Activated naive CD8-positive, alpha-beta T cell treated with anti-CD3 and anti-CD28 coated beads, Interleukin-2, amount 10 ng/mL, durations not matched to agents 7 days and 5 days (primary cell): ENCODE data around the gene KCNIP4. TPM values are rescaled to one million over a fixed set of nuclear protein-coding genes. Genes with fewer than 3 reads are reported as not detected.

Experiments used
- ATAC-seq: fragments of 150-1000 bp; cut with Tn5 transposase; one replicate; pipeline ENCODE4 v1.10.0; 2021; ENCODE audit warnings: low read depth, moderate library complexity
- POLR2A ChIA-PET: fragments of 350-600 bp; sonication (Branson Sonifier 250); formaldehyde crosslinking; loops from one replicate; lab custom pipeline; 2021; ENCODE audit warnings: antibody characterized with exemption; lab: Charles Lee
- DNase-seq: peaks from one replicate; pipeline ENCODE4 v3.0.0; 2021
- H3K27ac Mint-ChIP-seq: one replicate; pipeline ENCODE4 v1.8.0; 2022; ENCODE audit warnings: mild to moderate bottlenecking, mixed read lengths
- H3K27me3 Mint-ChIP-seq: one replicate; pipeline ENCODE4 v1.8.0; 2022; ENCODE audit warnings: mild to moderate bottlenecking, moderate library complexity, mixed read lengths
- H3K36me3 Mint-ChIP-seq: one replicate; pipeline ENCODE4 v1.8.0; 2021; ENCODE audit warnings: mild to moderate bottlenecking, mixed read lengths
- H3K4me1 Mint-ChIP-seq: one replicate; pipeline ENCODE4 v1.8.0; 2021; ENCODE audit warnings: mixed read lengths
- H3K4me3 Mint-ChIP-seq: one replicate; pipeline ENCODE4 v1.8.0; 2022; ENCODE audit warnings: mild to moderate bottlenecking, moderate library complexity, mixed read lengths
- H3K9me3 Mint-ChIP-seq: one replicate; pipeline ENCODE4 v1.8.0; 2021; ENCODE audit warnings: mixed read lengths
- total RNA-seq, 2 experiments: library from RNA; stranded (reverse); gene quantifications; one replicate each; pipeline ENCODE4 v1.2.3, GENCODE V29; 2021

KCNIP4 gene
- total RNA-seq, 2 experiments from 2014 or later, result not detected

- no peak for ATAC-seq
- Mint-ChIP-seq H3K36me3 (no peaks in the 10 kb centered on the region), H3K27me3 (peaks cover 2% of the 10 kb centered on the region), H3K27ac (no peak overlapping the region), H3K4me1 (no peaks in the 10 kb centered on the region), H3K4me3 (no peak overlapping the region), H3K9me3 (peaks cover 5% of the 10 kb centered on the region)
- DNase-seq, result no peak
- POLR2A ChIA-PET, result no interaction called here
Measured at GRCh38 chr4:21954916-21955315, 6.3 kb upstream of the KCNIP4 start.

GRCh38 chr4:21953653-21954052, 5.1 kb upstream of the KCNIP4 start:
- Mint-ChIP-seq H3K36me3 (no peaks in the 10 kb centered on the region), H3K27ac (no peak overlapping the region), H3K4me3 (no peak overlapping the region), H3K9me3 (peaks cover 2% of the 10 kb centered on the region), H3K27me3 (peaks cover 10% of the 10 kb centered on the region), H3K4me1 (no peaks in the 10 kb centered on the region)
- POLR2A ChIA-PET, result no interaction called here
- DNase-seq, result no peak
- ATAC-seq, result no peak

DNA sequence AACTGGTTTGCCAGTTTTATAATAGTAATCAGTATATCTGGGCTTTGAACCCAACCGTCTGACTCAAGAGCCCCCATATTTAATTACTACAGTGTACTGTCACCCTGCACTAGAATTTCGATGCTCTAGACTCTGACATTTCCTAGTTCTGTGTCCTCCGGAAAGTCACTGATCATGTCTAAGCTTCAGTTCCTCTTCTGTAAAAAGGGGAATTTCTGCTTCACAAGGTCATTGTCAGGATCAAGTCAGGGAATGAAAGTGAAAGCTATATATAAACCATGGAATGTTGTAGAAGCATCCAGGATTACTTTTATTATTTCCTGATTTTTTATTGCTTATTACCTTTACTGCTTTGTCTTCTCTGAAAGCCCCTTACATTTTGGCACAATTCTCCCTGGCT, 4.0 kb upstream of the KCNIP4 start:
- Mint-ChIP-seq H3K4me1 (no peaks in the 10 kb centered on the region), H3K27me3 (peaks cover 18% of the 10 kb centered on the region), H3K27ac (no peak overlapping the region), H3K4me3 (no peak overlapping the region), H3K9me3 (no peaks in the 10 kb centered on the region), H3K36me3 (no peaks in the 10 kb centered on the region)
- ATAC-seq (no peak), DNase-seq (no peak)
- POLR2A ChIA-PET, result no interaction called here

- peaks cover 22% of the 10 kb centered on the region for H3K27me3 Mint-ChIP-seq
- H3K9me3 Mint-ChIP-seq, result no peaks in the 10 kb centered on the region
- no peak for ATAC-seq
- H3K36me3 Mint-ChIP-seq, result no peaks in the 10 kb centered on the region
- DNase-seq, result peak; percentile 19
- H3K27ac Mint-ChIP-seq, result no peak overlapping the region
- H3K4me1 Mint-ChIP-seq, result no peaks in the 10 kb centered on the region
- no peak overlapping the region for H3K4me3 Mint-ChIP-seq
- POLR2A ChIA-PET, result no interaction called here
Measured at GRCh38 chr4:21949073-21949457, 493 bp upstream of the KCNIP4 start.

DNA sequence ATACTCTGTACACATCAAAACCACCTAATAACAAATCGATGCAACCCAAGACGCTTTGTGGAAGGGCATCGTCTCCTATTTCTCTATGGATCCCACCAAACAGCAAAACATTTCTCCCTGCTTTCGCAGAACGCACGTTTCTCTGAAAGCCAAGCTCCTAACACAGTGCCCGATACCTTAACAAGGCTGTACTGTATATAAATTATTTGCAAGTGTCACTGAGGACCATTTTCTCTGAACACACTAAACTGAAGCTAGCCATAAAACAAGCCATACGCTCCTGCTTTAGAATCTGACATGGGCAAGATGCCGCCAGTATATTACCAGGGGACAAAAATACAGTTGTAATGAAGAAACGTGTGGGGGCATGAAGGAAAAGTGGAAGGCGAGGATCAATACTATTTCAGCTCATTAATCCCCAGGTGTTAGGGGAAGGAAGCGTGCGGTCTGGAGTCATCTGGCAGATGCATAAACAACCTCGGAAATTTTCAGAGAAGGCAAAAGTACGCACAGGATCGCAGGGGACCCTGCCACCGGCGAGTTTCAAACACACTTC, 703 bp downstream of the KCNIP4 start:
- no peaks in the 10 kb centered on the region for H3K36me3 Mint-ChIP-seq
- peaks cover 22% of the 10 kb centered on the region for H3K27me3 Mint-ChIP-seq
- H3K4me3 Mint-ChIP-seq, result peak overlapping the region; percentile 41
- no peak overlapping the region for H3K27ac Mint-ChIP-seq
- DNase-seq (no peak), ATAC-seq (no peak)
- POLR2A ChIA-PET, result no interaction called here
- no peaks in the 10 kb centered on the region for H3K9me3 Mint-ChIP-seq
- no peaks in the 10 kb centered on the region for H3K4me1 Mint-ChIP-seq

DNA sequence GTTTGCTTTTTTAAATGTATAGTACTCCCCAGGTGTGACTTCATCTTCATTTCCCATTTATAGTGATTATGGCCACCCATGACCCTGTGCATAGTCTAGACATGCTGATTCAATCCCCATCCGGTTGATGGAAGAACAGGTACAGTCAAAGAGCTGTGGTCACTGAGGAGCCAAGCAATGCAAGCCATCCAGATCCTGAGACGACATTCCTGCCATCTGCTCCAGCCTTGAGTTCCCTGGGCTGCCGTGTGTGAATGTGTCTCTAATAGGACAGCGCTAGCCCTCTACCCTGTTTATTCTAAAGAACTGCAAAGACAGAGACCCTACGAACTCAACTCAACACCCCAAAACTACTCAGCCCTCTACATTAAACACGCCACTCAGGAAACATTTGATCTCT, 1.7 kb downstream of the KCNIP4 start:
- DNase-seq, result no peak
- Mint-ChIP-seq H3K4me3 (no peak overlapping the region), H3K27me3 (peaks cover 22% of the 10 kb centered on the region), H3K36me3 (no peaks in the 10 kb centered on the region), H3K9me3 (no peaks in the 10 kb centered on the region), H3K4me1 (no peaks in the 10 kb centered on the region), H3K27ac (no peak overlapping the region)
- ATAC-seq, result no peak
- POLR2A ChIA-PET, result no interaction called here

DNA sequence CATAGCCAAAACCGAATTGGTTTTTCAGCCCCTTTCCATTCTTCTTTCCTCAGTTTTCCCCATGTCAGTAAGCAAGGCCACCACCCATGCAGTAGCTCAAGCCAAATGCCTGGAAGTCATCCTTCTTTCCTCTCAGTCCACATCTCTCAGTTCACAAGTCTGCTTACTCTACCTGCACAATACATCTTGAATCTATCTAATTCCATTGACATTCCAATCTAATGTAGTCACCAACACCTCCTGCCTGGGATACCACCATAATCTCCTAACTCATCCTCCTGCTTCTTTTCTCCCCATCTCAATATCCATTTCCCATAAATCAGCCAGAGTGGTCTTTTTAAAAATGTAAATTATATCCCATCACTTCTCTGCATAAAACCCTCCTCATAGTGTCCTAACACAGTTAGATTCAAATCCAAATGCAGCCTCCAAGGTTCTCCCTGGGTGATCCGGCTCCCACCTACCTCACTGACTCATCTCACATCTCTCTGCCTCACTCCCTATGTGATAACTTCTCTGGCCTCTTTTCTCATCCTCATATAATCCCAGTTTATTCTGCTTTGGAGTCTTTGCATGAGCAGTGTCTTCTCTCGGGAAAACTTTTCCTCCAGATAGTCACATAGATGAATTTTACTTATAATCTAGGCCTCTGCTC, 26.9 kb downstream of the KCNIP4 start:
- POLR2A ChIA-PET, result no interaction called here
- Mint-ChIP-seq H3K27ac (no peak overlapping the region), H3K4me1 (no peaks in the 10 kb centered on the region), H3K27me3 (no peaks in the 10 kb centered on the region), H3K36me3 (no peaks in the 10 kb centered on the region), H3K4me3 (no peak overlapping the region), H3K9me3 (peaks cover 2% of the 10 kb centered on the region)
- no peak for ATAC-seq
- DNase-seq, result no peak

DNA sequence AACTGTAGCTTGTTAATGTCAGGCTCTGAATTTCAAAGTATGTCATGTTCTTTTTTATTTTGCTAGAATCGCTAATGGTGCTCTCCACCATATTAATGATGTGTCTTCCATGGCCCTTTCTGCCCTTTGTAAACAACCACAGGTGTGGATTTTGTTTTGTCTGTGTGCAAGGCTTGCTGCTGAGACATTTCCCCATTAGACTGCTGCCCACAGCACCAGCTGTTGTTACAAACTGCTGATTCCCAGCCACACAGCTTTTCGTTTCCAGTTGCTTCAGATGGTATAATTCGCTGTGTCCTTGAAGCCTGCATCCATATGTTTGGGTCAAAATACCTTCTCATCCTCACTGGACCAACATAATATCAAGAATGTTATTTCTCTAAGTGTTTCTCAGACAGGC, 32.8 kb downstream of the KCNIP4 start:
- H3K27me3 Mint-ChIP-seq, result no peaks in the 10 kb centered on the region
- H3K27ac Mint-ChIP-seq, result no peak overlapping the region
- DNase-seq, result no peak
- H3K9me3 Mint-ChIP-seq, result no peaks in the 10 kb centered on the region
- POLR2A ChIA-PET, result no interaction called here
- H3K4me3 Mint-ChIP-seq, result no peak overlapping the region
- no peak for ATAC-seq
- H3K36me3 Mint-ChIP-seq, result no peaks in the 10 kb centered on the region
- no peaks in the 10 kb centered on the region for H3K4me1 Mint-ChIP-seq

DNA sequence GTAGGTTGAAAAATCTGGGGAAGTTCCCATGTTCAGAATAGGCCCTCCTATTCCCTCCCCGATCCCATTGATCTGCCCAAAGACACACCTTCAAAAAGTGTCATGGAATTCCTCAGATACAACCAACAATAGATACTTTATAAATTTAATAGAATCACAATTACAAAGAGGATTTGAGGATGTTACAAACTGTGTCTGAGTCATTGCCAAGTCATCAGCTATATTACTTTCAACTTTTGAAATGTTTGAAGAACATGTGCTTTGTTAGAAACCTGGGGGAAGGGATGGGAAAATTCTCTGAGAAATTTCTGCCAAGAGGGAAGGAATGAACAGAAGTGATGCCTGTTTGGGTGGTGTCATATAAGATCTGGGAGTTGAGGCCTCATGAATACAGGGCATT, 46.7 kb downstream of the KCNIP4 start:
- DNase-seq, result no peak
- no peak for ATAC-seq
- no peak overlapping the region for H3K4me3 Mint-ChIP-seq
- no peaks in the 10 kb centered on the region for H3K4me1 Mint-ChIP-seq
- H3K27ac Mint-ChIP-seq, result no peak overlapping the region
- POLR2A ChIA-PET, result no interaction called here
- H3K36me3 Mint-ChIP-seq, result no peaks in the 10 kb centered on the region
- peaks cover 6% of the 10 kb centered on the region for H3K9me3 Mint-ChIP-seq
- H3K27me3 Mint-ChIP-seq, result no peaks in the 10 kb centered on the region

DNA sequence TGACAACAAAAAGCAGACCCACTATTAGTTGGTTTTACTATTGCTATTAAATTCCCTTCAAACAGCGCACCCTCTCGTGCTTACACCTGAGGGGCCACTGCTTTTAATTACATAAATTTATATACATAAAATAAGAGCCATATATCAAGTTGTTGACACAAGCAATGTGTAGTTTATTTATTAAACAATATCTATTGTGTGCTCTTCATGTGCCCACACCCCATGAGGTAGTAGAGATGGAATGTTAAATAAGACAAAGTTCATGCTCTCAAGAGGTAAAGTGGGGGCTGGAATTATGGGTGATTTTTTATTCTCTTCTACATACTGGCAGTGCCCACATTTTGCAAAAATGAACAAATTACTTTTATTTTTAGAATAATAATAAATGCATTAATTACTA, 47.3 kb downstream of the KCNIP4 start:
- ATAC-seq (no peak), DNase-seq (no peak)
- no peak overlapping the region for H3K27ac Mint-ChIP-seq
- H3K27me3 Mint-ChIP-seq, result no peaks in the 10 kb centered on the region
- H3K4me3 Mint-ChIP-seq, result no peak overlapping the region
- peaks cover 6% of the 10 kb centered on the region for H3K9me3 Mint-ChIP-seq
- POLR2A ChIA-PET, result no interaction called here
- no peaks in the 10 kb centered on the region for H3K4me1 Mint-ChIP-seq
- H3K36me3 Mint-ChIP-seq, result no peaks in the 10 kb centered on the region

GRCh38 chr4:21900211-21900610, 48.4 kb downstream of the KCNIP4 start:
- Mint-ChIP-seq H3K9me3 (peaks cover 3% of the 10 kb centered on the region), H3K4me3 (no peak overlapping the region), H3K27me3 (no peaks in the 10 kb centered on the region), H3K36me3 (no peaks in the 10 kb centered on the region), H3K4me1 (no peaks in the 10 kb centered on the region), H3K27ac (no peak overlapping the region)
- DNase-seq, result no peak
- POLR2A ChIA-PET, result no interaction called here
- no peak for ATAC-seq

GRCh38 chr4:21898101-21898500, 50.5 kb downstream of the KCNIP4 start:
- Mint-ChIP-seq H3K9me3 (peaks cover 3% of the 10 kb centered on the region), H3K4me3 (no peak overlapping the region), H3K36me3 (no peaks in the 10 kb centered on the region), H3K4me1 (no peaks in the 10 kb centered on the region), H3K27ac (no peak overlapping the region), H3K27me3 (no peaks in the 10 kb centered on the region)
- ATAC-seq (no peak), DNase-seq (no peak)
- POLR2A ChIA-PET, result no interaction called here

GRCh38 chr4:21896767-21897166, 51.8 kb downstream of the KCNIP4 start:
- no peaks in the 10 kb centered on the region for H3K4me1 Mint-ChIP-seq

DNA sequence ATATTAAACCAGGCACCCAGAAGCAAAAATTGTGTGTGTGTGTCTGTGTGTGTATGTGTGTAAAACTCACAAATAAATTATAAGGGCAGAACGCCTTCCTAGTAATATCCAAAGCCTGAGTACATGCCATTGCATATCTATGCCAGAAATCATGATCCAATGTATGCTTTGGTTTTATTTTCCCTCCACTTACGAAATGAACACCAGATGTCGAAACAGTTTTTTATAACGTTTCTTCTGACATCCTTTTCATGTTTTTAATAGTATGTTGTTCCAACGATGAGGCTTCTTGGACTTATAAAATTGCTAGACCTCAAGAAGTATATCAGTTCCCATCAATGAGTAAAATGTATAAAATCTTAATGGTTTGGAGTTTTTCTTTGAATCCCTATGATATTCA, 55.4 kb downstream of the KCNIP4 start:
- ATAC-seq (no peak), DNase-seq (no peak)
- Mint-ChIP-seq H3K27me3 (no peaks in the 10 kb centered on the region), H3K36me3 (no peaks in the 10 kb centered on the region), H3K4me1 (no peaks in the 10 kb centered on the region), H3K9me3 (peaks cover 3% of the 10 kb centered on the region), H3K4me3 (no peak overlapping the region), H3K27ac (no peak overlapping the region)
- POLR2A ChIA-PET, result no interaction called here

More at GRCh38 chr4:21896767-21897166, 51.8 kb downstream of the KCNIP4 start:
- Mint-ChIP-seq H3K27ac (no peak overlapping the region), H3K36me3 (no peaks in the 10 kb centered on the region), H3K27me3 (no peaks in the 10 kb centered on the region), H3K4me3 (no peak overlapping the region), H3K9me3 (peaks cover 3% of the 10 kb centered on the region)
- POLR2A ChIA-PET, result no interaction called here
- no peak for ATAC-seq
- DNase-seq, result no peak
